Gastrocnemius medialis (tissue), 4 donors: ENCODE data around the gene FYN. TPM values are rescaled to one million over a fixed set of nuclear protein-coding genes. Genes with fewer than 3 reads are reported as not detected.
A peak's percentile ranks its signal among the peaks of the same experiment; 100 is the strongest.

Source experiments
- ATAC-seq, 2 donors: fragments of 150-250 bp; one replicate each; pipeline ENCODE4 v1.9.1; 2016
- DNase-seq, 2 donors: peaks; one replicate each; pipeline ENCODE4 v3.0.0-alpha.2; 2019
- H3K27ac ChIP-seq, 4 donors: fragments of 200-600 bp; sonication (generic); 1 replicate in 1 of 4; 2 replicates in 3 of 4; pipeline ENCODE4 v1.5.1; 2016 to 2018; ENCODE audit warnings: mild to moderate bottlenecking in 2 of 4, moderate library complexity in 1 of 4
- H3K27me3 ChIP-seq, 3 donors: fragments of 200-600 bp; sonication (generic) in 2 of 3; 1 replicate in 1 of 3; 2 replicates in 2 of 3; pipeline versions ENCODE4 v1.5.1 to v1.6.0; 2016 to 2019; ENCODE audit warnings: mild to moderate bottlenecking in 1 of 3, moderate library complexity in 1 of 3
- H3K36me3 ChIP-seq, 2 donors: fragments of 200-600 bp; sonication (generic) in 1 of 2; one replicate each; pipeline ENCODE4 v1.5.1; 2017 to 2018
- H3K4me1 ChIP-seq, 2 donors: fragments of 200-600 bp; sonication (generic) in 1 of 2; one replicate each; pipeline ENCODE4 v1.5.1; 2016 to 2017; ENCODE audit warnings: mild to moderate bottlenecking in 2 of 2
- H3K4me3 ChIP-seq, 4 donors: fragments of 200-600 bp; sonication (generic) in 3 of 4; 1 replicate in 1 of 4; 2 replicates in 3 of 4; pipeline ENCODE4 v1.5.1; 2016 to 2019; ENCODE audit warnings: mild to moderate bottlenecking in 2 of 4
- H3K9me3 ChIP-seq, 3 donors: fragments of 200-600 bp; sonication (generic) in 2 of 3; 1 replicate in 1 of 3; 2 replicates in 2 of 3; pipeline ENCODE4 v1.5.1; 2016 to 2019
- CTCF ChIP-seq, 5 experiments: fragments of 450-650 bp in 3 of 5; fragments of 200-600 bp in 2 of 5; sonication (generic) in 2 of 5; IDR thresholded peaks in 4 of 5; conservative IDR thresholded peaks in 1 of 5; 1 replicate in 4 of 5; 2 replicates in 1 of 5; pipeline ENCODE4 v1.5.1; 2016 to 2019; ENCODE audit warnings: antibody characterized with exemption in 5 of 5, mild to moderate bottlenecking in 3 of 5, moderate library complexity in 3 of 5
- POLR2A ChIP-seq, 2 donors: fragments of 450-650 bp; IDR thresholded peaks; one replicate each; pipeline ENCODE4 v1.6.1; 2017; ENCODE audit warnings: antibody characterized with exemption in 2 of 2, mild to moderate bottlenecking in 2 of 2, moderate library complexity in 2 of 2
- in situ Hi-C, 4 donors: fragments of 200-750 bp; cut with MboI; loops; one replicate each; pipeline versions ENCODE4 v1.15.0 to v1.8.0; 2017; ENCODE audit warnings: low sequenced_read_pairs in 4 of 4
- intact Hi-C: fragments of 100-400 bp; cut with DNase I; formaldehyde crosslinking; loops from one replicate; pipeline ENCODE4 v1.15.1; 2023; ENCODE audit warnings: low total_unique reads
- total RNA-seq, 4 donors: library from RNA; depleted of rRNA; stranded (reverse); fragments of >200 nt; gene quantifications; one replicate each; pipeline versions ENCODE4 v1.1.0 to v1.2.3, GENCODE V29; 2016

The FYN gene
- total RNA-seq, 4 donors from 2014 or later: 9.2 to 36.8 (median 17.0) TPM

GRCh38 chr6:111680015-111680712 lies 193.1 kb downstream of the FYN start:
- no peak for TF ChIP-seq CTCF (IDR thresholded peaks at IDR 0.05 in 4 of 5, conservative IDR thresholded peaks at IDR 0.05 in 1 of 5)
- no peak for TF ChIP-seq POLR2A (IDR thresholded peaks at IDR 0.05)
- Histone ChIP-seq H3K36me3 (no peaks in the 10 kb centered on the region), H3K4me3 (no peak overlapping the region), H3K4me1 (peaks cover 28 to 46% of the 10 kb centered on the region in 2 donors), H3K27ac (peak overlapping the region in 3 of 4 donors; percentile 3 to 53 (median 23)), H3K9me3 (no peaks in the 10 kb centered on the region), H3K27me3 (no peaks in the 10 kb centered on the region)
- in situ Hi-C loops: no loop called here
- DNase-seq (no peak), ATAC-seq (peak; percentile 44 to 49)
- intact Hi-C loops: no loop called here

GRCh38 chr6:111679126-111679858 lies 194.0 kb downstream of the FYN start:
- no peaks in the 10 kb centered on the region for H3K36me3 ChIP-seq
- no peak for DNase-seq

GRCh38 chr6:111677249-111677990 lies 195.8 kb downstream of the FYN start:
- Histone ChIP-seq H3K9me3 (no peaks in the 10 kb centered on the region), H3K27me3 (no peaks in the 10 kb centered on the region), H3K4me1 (peaks cover 8 to 33% of the 10 kb centered on the region in 2 donors), H3K4me3 (no peak overlapping the region), H3K36me3 (no peaks in the 10 kb centered on the region), H3K27ac (no peak overlapping the region)
- in situ Hi-C loops: no loop called here
- DNase-seq (no peak), ATAC-seq (no peak)
- intact Hi-C loops: no loop called here
- TF ChIP-seq CTCF (IDR thresholded peaks at IDR 0.05 in 4 of 5, conservative IDR thresholded peaks at IDR 0.05 in 1 of 5) (no peak), POLR2A (IDR thresholded peaks at IDR 0.05) (no peak)

More at GRCh38 chr6:111679126-111679858, 194.0 kb downstream of the FYN start:
- TF ChIP-seq CTCF (IDR thresholded peaks at IDR 0.05 in 4 of 5, conservative IDR thresholded peaks at IDR 0.05 in 1 of 5) (no peak), POLR2A (IDR thresholded peaks at IDR 0.05) (no peak)
- no peak for ATAC-seq
- no peak overlapping the region for H3K4me3 ChIP-seq
- H3K27ac ChIP-seq: peak overlapping the region in 3 of 4 donors; percentile 3 to 53 (median 23)
- no peaks in the 10 kb centered on the region for H3K9me3 ChIP-seq
- H3K4me1 ChIP-seq: peaks cover 20 to 41% of the 10 kb centered on the region in 2 donors
- H3K27me3 ChIP-seq: no peaks in the 10 kb centered on the region
- intact Hi-C loops: no loop called here
- in situ Hi-C loops: no loop called here

GRCh38 chr6:111676383-111676782 lies 196.9 kb downstream of the FYN start:
- TF ChIP-seq POLR2A (IDR thresholded peaks at IDR 0.05) (no peak), CTCF (IDR thresholded peaks at IDR 0.05 in 4 of 5, conservative IDR thresholded peaks at IDR 0.05 in 1 of 5) (no peak)
- Histone ChIP-seq H3K36me3 (no peaks in the 10 kb centered on the region), H3K27ac (no peak overlapping the region), H3K27me3 (no peaks in the 10 kb centered on the region), H3K4me1 (peaks cover 8 to 28% of the 10 kb centered on the region in 2 donors), H3K4me3 (no peak overlapping the region), H3K9me3 (no peaks in the 10 kb centered on the region)
- in situ Hi-C loops (no loop called here), intact Hi-C loops (no loop called here)
- ATAC-seq (no peak), DNase-seq (no peak)
